SK-N-SH (cell line): ENCODE measurements around the gene OLFML2A. TPM values are rescaled to one million over a fixed set of nuclear protein-coding genes. Genes with fewer than 3 reads are reported as not detected.
A peak's percentile ranks its signal among the peaks of the same experiment; 100 is the strongest.

ENCODE experiments used
- CTCF ChIA-PET: fragments of 300-600, 350-600 bp; formaldehyde crosslinking; extraction: SDS; loops from one replicate; lab custom pipeline; 2021; lab: Yijun Ruan, JAX
- POLR2A ChIA-PET: fragments of 350-600 bp; sonication (Branson Sonifier 250); formaldehyde crosslinking; extraction: SDS; loops from one replicate; lab custom pipeline; 2020; ENCODE audit warnings: antibody characterized with exemption, inconsistent platforms; lab: Yijun Ruan, JAX
- DNase-seq: peaks from one replicate; pipeline ENCODE4 v3.0.0; 2012
- H2AFZ ChIP-seq: fragments of 200-600 bp; sonication (generic); 2 replicates; pipeline ENCODE4 v1.8.1; 2016; ENCODE audit warnings: antibody characterized with exemption, mild to moderate bottlenecking, low read depth
- H3F3A ChIP-seq: fragments of 200-600 bp; sonication (generic); replicated peaks from 2 replicates; pipeline ENCODE3; 2016; ENCODE audit warnings: antibody characterized with exemption, mild to moderate bottlenecking; ENCODE audit not compliant: insufficient read depth
- H3K27ac ChIP-seq, 2 experiments: fragments of 200-500 bp in 1 of 2; fragments of 200-600 bp in 1 of 2; sonication (Bioruptor generic) in 1 of 2; sonication (generic), shearing (Covaris generic) in 1 of 2; 2 replicates each; pipeline versions ENCODE4 v1.5.1 to v1.6.1; 2014 to 2016; ENCODE audit warnings: low read depth in 2 of 2, inconsistent platforms in 1 of 2, low read length in 1 of 2, mild to moderate bottlenecking in 1 of 2, mixed read lengths in 1 of 2
- H3K27me3 ChIP-seq: fragments of 200-600 bp; sonication (generic), shearing (Covaris generic); 2 replicates; pipeline ENCODE4 v1.6.1; 2016; ENCODE audit warnings: mixed run types; ENCODE audit not compliant: insufficient read depth
- H3K36me3 ChIP-seq, 2 experiments: fragments of 200-500 bp in 1 of 2; fragments of 200-600 bp in 1 of 2; sonication (Bioruptor generic) in 1 of 2; sonication (generic) in 1 of 2; replicated peaks in 1 of 2; 2 replicates each; pipeline versions ENCODE3 to v1.5.1; 2014 to 2016; ENCODE audit warnings: low read length in 1 of 2, mild to moderate bottlenecking in 1 of 2; ENCODE audit not compliant: insufficient read depth in 2 of 2, control insufficient read depth in 1 of 2
- H3K4me1 ChIP-seq, 2 experiments: fragments of 200-500 bp in 1 of 2; fragments of 200-600 bp in 1 of 2; sonication (Bioruptor generic) in 1 of 2; sonication (generic), shearing (Covaris generic) in 1 of 2; 2 replicates each; pipeline versions ENCODE4 v1.5.1 to v1.6.1; 2014 to 2016; ENCODE audit warnings: low read depth in 1 of 2, low read length in 1 of 2, mixed run types in 1 of 2; ENCODE audit not compliant: insufficient read depth in 2 of 2, control insufficient read depth in 1 of 2
- H3K4me2 ChIP-seq: fragments of 200-600 bp; sonication (generic), shearing (Covaris generic); 2 replicates; pipeline ENCODE4 v1.6.1; 2017; ENCODE audit warnings: mixed run types
- H3K4me3 ChIP-seq, 2 experiments: fragments of 200-500 bp in 1 of 2; fragments of 200-600 bp in 1 of 2; sonication (Bioruptor generic) in 1 of 2; sonication (generic), shearing (Covaris generic) in 1 of 2; 2 replicates each; pipeline versions ENCODE4 v1.5.1 to v1.8.1; 2014 to 2016; ENCODE audit warnings: low read depth in 2 of 2, inconsistent platforms in 1 of 2, low read length in 1 of 2, mild to moderate bottlenecking in 1 of 2, mixed read lengths in 1 of 2, moderate library complexity in 1 of 2
- H3K79me2 ChIP-seq: fragments of 200-600 bp; sonication (generic); 2 replicates; pipeline ENCODE4 v1.8.1; 2017; ENCODE audit warnings: mild to moderate bottlenecking; ENCODE audit not compliant: insufficient read depth
- H3K9ac ChIP-seq: fragments of 200-600 bp; sonication (generic); 2 replicates; pipeline ENCODE4 v1.6.1; 2017; ENCODE audit warnings: mixed run types
- H3K9me2 ChIP-seq: fragments of 200-600 bp; sonication (generic); 2 replicates; pipeline ENCODE4 v1.6.1; 2017; ENCODE audit warnings: mixed run types
- H3K9me3 ChIP-seq: fragments of 200-600 bp; sonication (generic); 2 replicates; pipeline ENCODE4 v1.6.1; 2017; ENCODE audit warnings: mixed run types, mild to moderate bottlenecking, moderate library complexity
- H4K20me1 ChIP-seq: fragments of 200-600 bp; sonication (generic); 2 replicates; pipeline ENCODE4 v1.6.1; 2017; ENCODE audit warnings: mild to moderate bottlenecking, mixed run types; ENCODE audit not compliant: insufficient read depth
- EP300 ChIP-seq, 2 experiments: IDR thresholded peaks; 2 replicates each; pipeline versions ENCODE4 v1.4.0 to v1.6.1; 2012; ENCODE audit warnings: borderline replicate concordance in 1 of 2, low read depth in 1 of 2, low read length in 1 of 2
- FOXJ3 ChIP-seq: sonication (generic); formaldehyde crosslinking; IDR thresholded peaks from 2 replicates; pipeline ENCODE4 v1.5.1; 2020; ENCODE audit warnings: mild to moderate bottlenecking, missing genetic modification reagents
- JUND ChIP-seq: IDR thresholded peaks from 2 replicates; pipeline ENCODE4 v1.4.0; 2012
- MXI1 ChIP-seq: IDR thresholded peaks from 2 replicates; pipeline ENCODE4 v1.6.1; 2012; ENCODE audit warnings: mild to moderate bottlenecking, low read depth, low read length, improper control_type of control experiment
- RCOR1 ChIP-seq: fragments of 150-350 bp; IDR thresholded peaks from 2 replicates; pipeline ENCODE4 v1.6.1; 2017; ENCODE audit warnings: antibody characterized with exemption, low read length
- SMC3 ChIP-seq: IDR thresholded peaks from 2 replicates; pipeline ENCODE4 v1.6.1; 2012; ENCODE audit warnings: low read depth, low read length, improper control_type of control experiment
- TEAD4 ChIP-seq: IDR thresholded peaks from 2 replicates; pipeline ENCODE4 v1.4.0; 2012; ENCODE audit warnings: mild to moderate bottlenecking, borderline replicate concordance; ENCODE audit not compliant: insufficient read depth
- WGBS: methylation state at CpG from one replicate; pipeline ENCODE4 v1.1.6; 2017; ENCODE audit warnings: low lambda C conversion rate; 5-methylcytosine and 5-hydroxymethylcytosine counted together
- polyA plus RNA-seq, 3 experiments: library from polyadenylated mRNA; depleted of rRNA; stranded (reverse); fragments of >200 nt; gene quantifications; 2 replicates each; pipeline ENCODE4 v1.2.3, GENCODE V29; 2012
- TF ChIP-seq, protein P1 (sequence below): fragments of 150-350 bp; IDR thresholded peaks from 2 replicates; pipeline ENCODE4 v1.6.1; 2017; ENCODE audit warnings: antibody characterized with exemption, low read length, low read depth, borderline replicate concordance
- TF ChIP-seq, protein P2 (sequence below): fragments of 200-600 bp; sonication (generic); IDR thresholded peaks from 2 replicates; pipeline ENCODE4 v1.6.1; 2017; ENCODE audit warnings: antibody characterized with exemption, mild to moderate bottlenecking, moderate library complexity
- TF ChIP-seq, protein P3 (sequence below): IDR thresholded peaks from 2 replicates; pipeline ENCODE4 v1.4.0; 2012; ENCODE audit warnings: low read depth
- TF ChIP-seq, protein P4 (sequence below): IDR thresholded peaks from 2 replicates; pipeline ENCODE4 v1.4.0; 2012; ENCODE audit warnings: low read depth, borderline replicate concordance
- TF ChIP-seq, protein P5 (sequence below): IDR thresholded peaks from 2 replicates; pipeline ENCODE4 v1.6.1; 2012; ENCODE audit warnings: mild to moderate bottlenecking, low read depth, low read length, moderate library complexity

Gene OLFML2A
- polyA plus RNA-seq, 1 of the 3 experiments (the other 2 are of a cell fraction), result 7.7 TPM

DNA sequence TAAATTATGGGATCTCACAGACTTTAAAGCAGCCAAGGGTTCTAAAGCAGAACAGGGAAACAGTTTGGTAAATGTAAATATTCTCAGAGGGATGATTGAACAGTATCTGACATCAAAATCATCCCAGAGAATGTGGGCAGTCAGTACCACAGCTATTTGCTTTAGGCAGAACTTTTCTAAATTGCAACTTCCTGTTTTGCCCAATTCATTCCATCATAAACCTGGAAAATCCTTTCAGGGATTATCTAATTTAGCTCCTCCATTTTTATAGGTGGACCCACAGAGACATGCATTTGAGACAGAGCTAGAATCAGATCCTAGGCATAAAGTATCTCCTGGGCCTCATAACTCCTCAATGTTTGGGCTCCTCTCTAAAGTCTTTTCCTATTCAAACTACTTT is 18.2 kb upstream of the OLFML2A start (continued):
- TF ChIP-seq, protein P1, sequence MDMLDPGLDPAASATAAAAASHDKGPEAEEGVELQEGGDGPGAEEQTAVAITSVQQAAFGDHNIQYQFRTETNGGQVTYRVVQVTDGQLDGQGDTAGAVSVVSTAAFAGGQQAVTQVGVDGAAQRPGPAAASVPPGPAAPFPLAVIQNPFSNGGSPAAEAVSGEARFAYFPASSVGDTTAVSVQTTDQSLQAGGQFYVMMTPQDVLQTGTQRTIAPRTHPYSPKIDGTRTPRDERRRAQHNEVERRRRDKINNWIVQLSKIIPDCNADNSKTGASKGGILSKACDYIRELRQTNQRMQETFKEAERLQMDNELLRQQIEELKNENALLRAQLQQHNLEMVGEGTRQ, result no peak
- TF ChIP-seq SMC3, result no peak
- no peak for TF ChIP-seq JUND
- TF ChIP-seq EP300 (IDR thresholded peaks at IDR 0.05; ENCODE audit: borderline replicate concordance in 1 of 2, low read depth in 1 of 2, low read length in 1 of 2), result no peak
- TF ChIP-seq, protein P2, sequence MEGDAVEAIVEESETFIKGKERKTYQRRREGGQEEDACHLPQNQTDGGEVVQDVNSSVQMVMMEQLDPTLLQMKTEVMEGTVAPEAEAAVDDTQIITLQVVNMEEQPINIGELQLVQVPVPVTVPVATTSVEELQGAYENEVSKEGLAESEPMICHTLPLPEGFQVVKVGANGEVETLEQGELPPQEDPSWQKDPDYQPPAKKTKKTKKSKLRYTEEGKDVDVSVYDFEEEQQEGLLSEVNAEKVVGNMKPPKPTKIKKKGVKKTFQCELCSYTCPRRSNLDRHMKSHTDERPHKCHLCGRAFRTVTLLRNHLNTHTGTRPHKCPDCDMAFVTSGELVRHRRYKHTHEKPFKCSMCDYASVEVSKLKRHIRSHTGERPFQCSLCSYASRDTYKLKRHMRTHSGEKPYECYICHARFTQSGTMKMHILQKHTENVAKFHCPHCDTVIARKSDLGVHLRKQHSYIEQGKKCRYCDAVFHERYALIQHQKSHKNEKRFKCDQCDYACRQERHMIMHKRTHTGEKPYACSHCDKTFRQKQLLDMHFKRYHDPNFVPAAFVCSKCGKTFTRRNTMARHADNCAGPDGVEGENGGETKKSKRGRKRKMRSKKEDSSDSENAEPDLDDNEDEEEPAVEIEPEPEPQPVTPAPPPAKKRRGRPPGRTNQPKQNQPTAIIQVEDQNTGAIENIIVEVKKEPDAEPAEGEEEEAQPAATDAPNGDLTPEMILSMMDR, result no peak
- TF ChIP-seq, protein P3, sequence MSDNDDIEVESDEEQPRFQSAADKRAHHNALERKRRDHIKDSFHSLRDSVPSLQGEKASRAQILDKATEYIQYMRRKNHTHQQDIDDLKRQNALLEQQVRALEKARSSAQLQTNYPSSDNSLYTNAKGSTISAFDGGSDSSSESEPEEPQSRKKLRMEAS, result no peak
- TF ChIP-seq, protein P4, sequence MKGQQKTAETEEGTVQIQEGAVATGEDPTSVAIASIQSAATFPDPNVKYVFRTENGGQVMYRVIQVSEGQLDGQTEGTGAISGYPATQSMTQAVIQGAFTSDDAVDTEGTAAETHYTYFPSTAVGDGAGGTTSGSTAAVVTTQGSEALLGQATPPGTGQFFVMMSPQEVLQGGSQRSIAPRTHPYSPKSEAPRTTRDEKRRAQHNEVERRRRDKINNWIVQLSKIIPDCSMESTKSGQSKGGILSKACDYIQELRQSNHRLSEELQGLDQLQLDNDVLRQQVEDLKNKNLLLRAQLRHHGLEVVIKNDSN, result no peak
- TF ChIP-seq FOXJ3, result no peak
- TF ChIP-seq, all 33 proteins: peak for 0

DNA sequence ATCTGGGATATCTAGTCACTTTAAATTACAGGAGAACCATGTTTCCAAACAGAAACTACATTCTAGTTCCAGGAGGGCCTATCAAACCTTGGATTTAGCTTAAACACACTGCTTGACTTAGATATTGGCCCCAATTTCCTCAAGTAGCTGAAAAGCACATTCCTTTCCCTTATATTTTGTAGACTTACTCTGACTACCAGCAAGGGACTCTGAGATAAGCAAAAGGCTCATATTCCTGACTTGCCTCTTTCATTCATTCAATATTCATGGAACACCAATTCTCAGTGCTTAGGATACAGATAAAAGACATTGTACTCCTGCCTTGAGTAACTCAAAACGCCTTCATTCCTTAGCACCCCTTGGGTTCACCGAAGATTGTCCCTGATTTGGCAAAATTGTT is 17.6 kb upstream of the OLFML2A start:
- TF ChIP-seq RCOR1 (no peak), MXI1 (no peak), TEAD4 (no peak)
- TF ChIP-seq, protein P5, sequence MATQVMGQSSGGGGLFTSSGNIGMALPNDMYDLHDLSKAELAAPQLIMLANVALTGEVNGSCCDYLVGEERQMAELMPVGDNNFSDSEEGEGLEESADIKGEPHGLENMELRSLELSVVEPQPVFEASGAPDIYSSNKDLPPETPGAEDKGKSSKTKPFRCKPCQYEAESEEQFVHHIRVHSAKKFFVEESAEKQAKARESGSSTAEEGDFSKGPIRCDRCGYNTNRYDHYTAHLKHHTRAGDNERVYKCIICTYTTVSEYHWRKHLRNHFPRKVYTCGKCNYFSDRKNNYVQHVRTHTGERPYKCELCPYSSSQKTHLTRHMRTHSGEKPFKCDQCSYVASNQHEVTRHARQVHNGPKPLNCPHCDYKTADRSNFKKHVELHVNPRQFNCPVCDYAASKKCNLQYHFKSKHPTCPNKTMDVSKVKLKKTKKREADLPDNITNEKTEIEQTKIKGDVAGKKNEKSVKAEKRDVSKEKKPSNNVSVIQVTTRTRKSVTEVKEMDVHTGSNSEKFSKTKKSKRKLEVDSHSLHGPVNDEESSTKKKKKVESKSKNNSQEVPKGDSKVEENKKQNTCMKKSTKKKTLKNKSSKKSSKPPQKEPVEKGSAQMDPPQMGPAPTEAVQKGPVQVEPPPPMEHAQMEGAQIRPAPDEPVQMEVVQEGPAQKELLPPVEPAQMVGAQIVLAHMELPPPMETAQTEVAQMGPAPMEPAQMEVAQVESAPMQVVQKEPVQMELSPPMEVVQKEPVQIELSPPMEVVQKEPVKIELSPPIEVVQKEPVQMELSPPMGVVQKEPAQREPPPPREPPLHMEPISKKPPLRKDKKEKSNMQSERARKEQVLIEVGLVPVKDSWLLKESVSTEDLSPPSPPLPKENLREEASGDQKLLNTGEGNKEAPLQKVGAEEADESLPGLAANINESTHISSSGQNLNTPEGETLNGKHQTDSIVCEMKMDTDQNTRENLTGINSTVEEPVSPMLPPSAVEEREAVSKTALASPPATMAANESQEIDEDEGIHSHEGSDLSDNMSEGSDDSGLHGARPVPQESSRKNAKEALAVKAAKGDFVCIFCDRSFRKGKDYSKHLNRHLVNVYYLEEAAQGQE, result no peak
- ChIA-PET POLR2A (no interaction called here), CTCF (interaction anchor here (0.8 to 10.3 kb wide), 7 partner anchors 15 to 222 kb away, joined by 3 to 78 read pairs (median 7); partner anchors contain the start of genes NR6A1, OLFML2A and WDR38)
- peaks cover 4% of the 10 kb centered on the region for H3F3A ChIP-seq
- no peak for DNase-seq
- no peak overlapping the region for H3K27ac ChIP-seq
- no peaks in the 10 kb centered on the region for H3K36me3 ChIP-seq
- H3K27me3 ChIP-seq, result no peaks in the 10 kb centered on the region
- no peak overlapping the region for H3K4me3 ChIP-seq
- WGBS, result 100% methylated on average over 2 of the region's 2 CpGs
- H3K9ac ChIP-seq, result no peak overlapping the region
- H2AFZ ChIP-seq, result no peak overlapping the region
- peaks cover 68% of the 10 kb centered on the region for H3K79me2 ChIP-seq
- H3K9me3 ChIP-seq, result no peaks in the 10 kb centered on the region
- H3K4me1 ChIP-seq, result peaks cover 4 to 44% of the 10 kb centered on the region in 2 experiments
- no peaks in the 10 kb centered on the region for H3K9me2 ChIP-seq
- 0 out of 2 replicates have a peak overlapping the region, but pooled peaks have one; percentile 35 for H3K4me2 ChIP-seq
- H4K20me1 ChIP-seq, result no peaks in the 10 kb centered on the region
